ENCODE data around the gene FLNA. TPM values are rescaled to one million over a fixed set of nuclear protein-coding genes. Genes with fewer than 3 reads are reported as not detected.

FLNA gene
- total RNA-seq, 1 experiment from 2014 or later: 1,841 TPM

DNA sequence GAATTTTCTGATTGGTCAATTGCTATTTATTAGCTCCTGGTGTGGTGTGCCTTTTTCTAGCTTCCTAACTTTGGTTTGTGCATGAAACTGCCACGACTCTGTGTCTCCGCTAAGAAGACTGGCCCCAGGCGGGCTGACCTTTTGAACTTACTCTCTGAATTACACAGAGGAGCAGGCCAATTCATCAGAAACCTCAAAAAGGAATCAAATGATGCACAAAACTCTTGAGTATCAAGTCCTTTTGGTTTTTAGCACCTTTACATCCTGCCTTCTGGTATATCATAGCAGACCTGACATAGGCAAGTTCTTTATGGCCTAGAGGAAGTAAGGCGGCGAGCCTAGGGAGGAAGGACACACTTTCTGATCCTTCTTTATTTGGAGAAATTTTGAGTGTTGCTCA lies 61.3 kb downstream of the FLNA start:
- H3K9me3 ChIP-seq (ENCODE audit: insufficient read depth, low read depth): no peaks in the 10 kb centered on the region
- BruUV-seq (replicated peaks): no TSS peak
- no peaks in the 10 kb centered on the region for H3K36me3 ChIP-seq (ENCODE audit: low read depth)
- intact Hi-C loops (cut with micrococcal nuclease; ENCODE audit: unreplicated experiment): no loop called here
- ChIA-PET POLR2A (ENCODE audit: unreplicated experiment) (no interaction called here), CTCF (interaction anchor here (0.7 to 1.1 kb wide), 2 partner anchors 172 to 247 kb away, joined by 3 to 5 read pairs; no protein-coding TSS in a partner anchor)
- no peaks in the 10 kb centered on the region for H3K4me1 ChIP-seq (replicated peaks; ENCODE audit: insufficient read depth)
- no peaks in the 10 kb centered on the region for H3K27me3 ChIP-seq (ENCODE audit: insufficient read depth, low read depth)
- no peak overlapping the region for H2AFZ ChIP-seq
- no peak for DNase-seq
- H3K4me2 ChIP-seq: no peak overlapping the region
- H3F3A ChIP-seq (ENCODE audit: insufficient read depth, low read depth): no peaks in the 10 kb centered on the region; the same call in 1 of the 2 replicates
- H3K4me3 ChIP-seq: no peak overlapping the region
- TF ChIP-seq, protein P1, sequence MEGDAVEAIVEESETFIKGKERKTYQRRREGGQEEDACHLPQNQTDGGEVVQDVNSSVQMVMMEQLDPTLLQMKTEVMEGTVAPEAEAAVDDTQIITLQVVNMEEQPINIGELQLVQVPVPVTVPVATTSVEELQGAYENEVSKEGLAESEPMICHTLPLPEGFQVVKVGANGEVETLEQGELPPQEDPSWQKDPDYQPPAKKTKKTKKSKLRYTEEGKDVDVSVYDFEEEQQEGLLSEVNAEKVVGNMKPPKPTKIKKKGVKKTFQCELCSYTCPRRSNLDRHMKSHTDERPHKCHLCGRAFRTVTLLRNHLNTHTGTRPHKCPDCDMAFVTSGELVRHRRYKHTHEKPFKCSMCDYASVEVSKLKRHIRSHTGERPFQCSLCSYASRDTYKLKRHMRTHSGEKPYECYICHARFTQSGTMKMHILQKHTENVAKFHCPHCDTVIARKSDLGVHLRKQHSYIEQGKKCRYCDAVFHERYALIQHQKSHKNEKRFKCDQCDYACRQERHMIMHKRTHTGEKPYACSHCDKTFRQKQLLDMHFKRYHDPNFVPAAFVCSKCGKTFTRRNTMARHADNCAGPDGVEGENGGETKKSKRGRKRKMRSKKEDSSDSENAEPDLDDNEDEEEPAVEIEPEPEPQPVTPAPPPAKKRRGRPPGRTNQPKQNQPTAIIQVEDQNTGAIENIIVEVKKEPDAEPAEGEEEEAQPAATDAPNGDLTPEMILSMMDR (conservative IDR thresholded peaks at IDR 0.05): no peak
- no peak for TF ChIP-seq EZH2 (IDR thresholded peaks at IDR 0.05; ENCODE audit: low read depth)
- no peaks in the 10 kb centered on the region for H4K20me1 ChIP-seq (ENCODE audit: insufficient read depth)
- H3K9me2 ChIP-seq (ENCODE audit: insufficient read depth): no peaks in the 10 kb centered on the region
- H3K27ac ChIP-seq: no peak overlapping the region
- no peaks in the 10 kb centered on the region for H3K79me2 ChIP-seq (ENCODE audit: low read depth)

DNA sequence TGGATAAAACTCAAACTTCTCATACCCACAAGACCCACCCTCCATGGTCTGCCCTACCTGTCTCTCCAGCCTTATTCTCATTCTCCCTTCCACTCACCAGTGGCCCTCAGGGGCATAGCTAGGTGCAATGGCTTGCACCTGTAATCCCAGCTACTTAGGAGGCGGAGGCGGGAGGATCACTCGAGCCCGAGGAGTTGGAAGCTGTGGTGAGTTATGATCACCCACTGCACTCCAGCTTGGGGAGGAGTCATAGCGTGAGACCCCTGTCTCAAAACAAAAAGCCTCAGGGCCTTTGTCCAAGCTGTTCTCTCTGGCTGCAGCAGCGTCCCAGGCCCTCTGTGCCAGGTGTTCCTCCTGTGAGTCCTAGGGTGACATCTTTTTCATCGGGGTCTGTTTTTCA lies 62.3 kb downstream of the FLNA start:
- Histone ChIP-seq H3K79me2 (ENCODE audit: low read depth) (no peaks in the 10 kb centered on the region), H3K9me2 (ENCODE audit: insufficient read depth) (no peaks in the 10 kb centered on the region), H3K4me2 (no peak overlapping the region), H3F3A (ENCODE audit: insufficient read depth, low read depth) (no peaks in the 10 kb centered on the region; the same call in 1 of the 2 replicates), H3K36me3 (ENCODE audit: low read depth) (no peaks in the 10 kb centered on the region), H4K20me1 (ENCODE audit: insufficient read depth) (no peaks in the 10 kb centered on the region), H3K4me3 (no peak overlapping the region), H3K9me3 (ENCODE audit: insufficient read depth, low read depth) (no peaks in the 10 kb centered on the region), H3K4me1 (replicated peaks; ENCODE audit: insufficient read depth) (no peaks in the 10 kb centered on the region), H3K27me3 (ENCODE audit: insufficient read depth, low read depth) (no peaks in the 10 kb centered on the region), H2AFZ (no peak overlapping the region), H3K27ac (no peak overlapping the region)
- CTCF ChIA-PET: no interaction called here
- POLR2A ChIA-PET (ENCODE audit: unreplicated experiment): no interaction called here
- DNase-seq: no peak
- BruUV-seq (replicated peaks): no TSS peak
- TF ChIP-seq, protein P1 (conservative IDR thresholded peaks at IDR 0.05): no peak
- no peak for TF ChIP-seq EZH2 (IDR thresholded peaks at IDR 0.05; ENCODE audit: low read depth)
- intact Hi-C loops (cut with micrococcal nuclease; ENCODE audit: unreplicated experiment): no loop called here

DNA sequence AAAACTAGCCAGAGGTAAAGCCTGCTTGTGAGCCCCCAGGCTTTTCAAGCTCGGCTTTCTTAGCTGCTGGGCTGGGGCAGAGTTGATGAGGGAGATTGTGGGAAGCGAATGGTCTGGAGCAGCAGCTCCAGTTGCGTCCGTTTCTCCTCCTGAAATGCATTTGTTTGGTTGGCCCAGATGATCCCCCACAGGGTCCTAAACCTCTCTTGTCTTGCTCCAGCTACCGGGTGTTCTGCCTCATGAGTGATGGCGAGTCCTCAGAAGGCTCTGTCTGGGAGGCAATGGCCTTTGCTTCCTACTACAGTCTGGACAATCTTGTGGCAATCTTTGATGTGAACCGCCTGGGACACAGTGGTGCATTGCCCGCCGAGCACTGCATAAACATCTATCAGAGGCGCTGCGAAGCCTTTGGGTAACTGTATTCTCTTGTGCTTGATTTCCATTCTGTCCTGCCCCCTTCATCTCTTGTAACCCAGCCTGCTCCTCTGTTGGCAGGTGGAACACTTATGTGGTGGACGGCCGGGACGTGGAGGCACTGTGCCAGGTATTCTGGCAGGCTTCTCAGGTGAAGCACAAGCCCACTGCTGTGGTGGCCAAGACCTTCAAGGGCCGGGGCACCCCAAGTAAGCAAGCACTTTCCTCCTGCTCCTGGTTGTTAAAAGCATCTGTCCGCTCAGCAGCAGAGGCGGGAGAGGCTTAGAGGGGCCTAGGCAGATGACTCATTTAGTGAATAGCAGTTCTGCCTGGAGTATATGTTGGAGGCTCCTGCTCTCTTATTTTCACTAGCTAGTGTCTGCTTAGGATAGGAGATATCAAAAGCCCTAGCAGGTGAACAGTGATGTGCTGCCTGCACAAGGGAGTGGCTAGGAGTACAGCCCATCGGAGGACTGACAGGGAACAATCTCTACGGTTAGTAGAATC lies 63.6 kb downstream of the FLNA start:
- no TSS peak for BruUV-seq (replicated peaks)
- ChIA-PET POLR2A (ENCODE audit: unreplicated experiment) (interaction anchor here (0.6 kb wide), 1 partner anchor 172 kb away, joined by 3 read pairs; no protein-coding TSS in a partner anchor), CTCF (no interaction called here)
- Histone ChIP-seq H3K4me2 (no peak overlapping the region), H2AFZ (no peak overlapping the region), H3K27me3 (ENCODE audit: insufficient read depth, low read depth) (no peaks in the 10 kb centered on the region), H3K9me2 (ENCODE audit: insufficient read depth) (no peaks in the 10 kb centered on the region), H3K4me3 (no peak overlapping the region), H3K9me3 (ENCODE audit: insufficient read depth, low read depth) (no peaks in the 10 kb centered on the region), H3K79me2 (ENCODE audit: low read depth) (no peaks in the 10 kb centered on the region), H3K27ac (no peak overlapping the region), H4K20me1 (ENCODE audit: insufficient read depth) (no peaks in the 10 kb centered on the region), H3K4me1 (replicated peaks; ENCODE audit: insufficient read depth) (no peaks in the 10 kb centered on the region), H3K36me3 (ENCODE audit: low read depth) (no peaks in the 10 kb centered on the region), H3F3A (ENCODE audit: insufficient read depth, low read depth) (no peaks in the 10 kb centered on the region; the same call in 1 of the 2 replicates)
- intact Hi-C loops (cut with micrococcal nuclease; ENCODE audit: unreplicated experiment): no loop called here
- TF ChIP-seq EZH2 (IDR thresholded peaks at IDR 0.05; ENCODE audit: low read depth): no peak
- TF ChIP-seq, protein P1 (conservative IDR thresholded peaks at IDR 0.05): no peak
- no peak for DNase-seq

Measured in PC-9 (cell line).